Neutrophil (primary cell): ENCODE data around the gene ERN1.

Experiments
- H3K27ac ChIP-seq: fragments of 200-600 bp; sonication (generic); 2 replicates; pipeline ENCODE4 v1.5.1; 2016; ENCODE audit warnings: mild to moderate bottlenecking, moderate library complexity
- H3K27me3 ChIP-seq: fragments of 200-600 bp; sonication (generic); 2 replicates; pipeline ENCODE4 v1.6.0; 2016; ENCODE audit warnings: mild to moderate bottlenecking
- H3K36me3 ChIP-seq: fragments of 200-600 bp; sonication (generic); 2 replicates; pipeline ENCODE4 v1.5.1; 2017
- H3K4me1 ChIP-seq, 2 experiments: fragments of 200-600 bp in 1 of 2; sonication (generic) in 1 of 2; 1 replicate in 1 of 2; 2 replicates in 1 of 2; pipeline versions ENCODE4 v1.5.1 to v1.6.1; 2013 to 2016; ENCODE audit warnings: low read depth in 1 of 2, low read length in 1 of 2, mild to moderate bottlenecking in 1 of 2, moderate library complexity in 1 of 2; ENCODE audit not compliant: control insufficient read depth in 1 of 2, insufficient read depth in 1 of 2
- H3K4me3 ChIP-seq, 2 experiments: fragments of 200-600 bp in 1 of 2; sonication (generic) in 1 of 2; 1 replicate in 1 of 2; 2 replicates in 1 of 2; pipeline ENCODE4 v1.5.1; 2013 to 2016; ENCODE audit warnings: low read depth in 1 of 2, low read length in 1 of 2, mild to moderate bottlenecking in 1 of 2, moderate library complexity in 1 of 2
- H3K9me3 ChIP-seq: fragments of 200-600 bp; sonication (generic); 2 replicates; pipeline ENCODE4 v1.5.1; 2016
- CTCF ChIP-seq: fragments of 200-600 bp; sonication (generic); IDR thresholded peaks from 2 replicates; pipeline ENCODE4 v1.5.1; 2016; ENCODE audit warnings: antibody characterized with exemption

ERN1 gene

GRCh38 chr17:64083563-64084085, 46.3 kb downstream of the ERN1 start:
- Histone ChIP-seq H3K9me3 (no peaks in the 10 kb centered on the region), H3K27me3 (no peaks in the 10 kb centered on the region), H3K36me3 (no peaks in the 10 kb centered on the region), H3K27ac (peak overlapping the region; percentile 99), H3K4me1 (peaks cover 46 to 54% of the 10 kb centered on the region in 2 experiments), H3K4me3 (no peak overlapping the region)
- no peak for TF ChIP-seq CTCF

- H3K4me3 ChIP-seq: peak overlapping the region in 1 of 2 experiments; percentile 39
- H3K4me1 ChIP-seq: peaks cover 47 to 53% of the 10 kb centered on the region in 2 experiments
- no peaks in the 10 kb centered on the region for H3K36me3 ChIP-seq
- H3K27ac ChIP-seq: peak overlapping the region; percentile 99
- no peak for TF ChIP-seq CTCF
- no peaks in the 10 kb centered on the region for H3K9me3 ChIP-seq
- no peaks in the 10 kb centered on the region for H3K27me3 ChIP-seq
These were observed 46.9 kb downstream of the ERN1 start for GRCh38 chr17:64083093-64083492.

GRCh38 chr17:64081802-64082799, 47.8 kb downstream of the ERN1 start:
- TF ChIP-seq CTCF: no peak

GRCh38 chr17:64080174-64080618, 49.7 kb downstream of the ERN1 start:
- no peaks in the 10 kb centered on the region for H3K9me3 ChIP-seq
- H3K4me3 ChIP-seq: no peak overlapping the region
- no peak for TF ChIP-seq CTCF
- peaks cover 76 to 78% of the 10 kb centered on the region in 2 experiments for H3K4me1 ChIP-seq
- H3K36me3 ChIP-seq: no peaks in the 10 kb centered on the region
- H3K27me3 ChIP-seq: no peaks in the 10 kb centered on the region
- H3K27ac ChIP-seq: peak overlapping the region; percentile 99

More at GRCh38 chr17:64081802-64082799, 47.8 kb downstream of the ERN1 start:
- no peaks in the 10 kb centered on the region for H3K27me3 ChIP-seq
- peaks cover 56 to 59% of the 10 kb centered on the region in 2 experiments for H3K4me1 ChIP-seq
- H3K4me3 ChIP-seq: peak overlapping the region; percentile 12 to 39
- no peaks in the 10 kb centered on the region for H3K9me3 ChIP-seq
- H3K36me3 ChIP-seq: no peaks in the 10 kb centered on the region
- peak overlapping the region; percentile 99 for H3K27ac ChIP-seq

GRCh38 chr17:64077379-64077778, 52.6 kb downstream of the ERN1 start:
- Histone ChIP-seq H3K4me1 (peaks cover 72% of the 10 kb centered on the region in 2 experiments), H3K36me3 (no peaks in the 10 kb centered on the region), H3K27ac (peak overlapping the region; percentile 99), H3K9me3 (no peaks in the 10 kb centered on the region), H3K4me3 (peak overlapping the region; percentile 45 to 55), H3K27me3 (no peaks in the 10 kb centered on the region)
- no peak for TF ChIP-seq CTCF
